ENCODE results near the gene GLIPR1L2. TPM values are rescaled to one million over a fixed set of nuclear protein-coding genes. Genes with fewer than 3 reads are reported as not detected.

GLIPR1L2 gene
- total and polyA plus RNA-seq, 2 donors (not counting 1 experiment from before 2014, with no cell fraction given) = 0.37 to 0.91 TPM

GRCh38 chr12:75437564-75437963, 46.7 kb downstream of the GLIPR1L2 start:
- WGBS (ENCODE audit: insufficient coverage) = no CpG with 5 or more reads among the region's 2 CpGs
- no peaks in the 10 kb centered on the region for H3K36me3 ChIP-seq (replicated peaks in 1 of 2; ENCODE audit: control extremely low read depth in 1 of 2, control insufficient read depth in 1 of 2, extremely low read depth in 1 of 2, insufficient read depth in 2 of 2, low read length in 1 of 2)
- no peak overlapping the region for H3K27ac ChIP-seq (ENCODE audit: low read length in 2 of 2)
- no peak overlapping the region for H3K4me3 ChIP-seq (ENCODE audit: control extremely low read depth in 1 of 5, extremely low read depth in 1 of 5, insufficient read depth in 1 of 5, low read depth in 2 of 5, low read length in 4 of 5)
- no peaks in the 10 kb centered on the region for H3K27me3 ChIP-seq (replicated peaks in 1 of 4; ENCODE audit: control extremely low read depth in 1 of 4, control insufficient read depth in 3 of 4, insufficient read depth in 4 of 4, low read length in 3 of 4)
- H3K4me1 ChIP-seq (ENCODE audit: control insufficient read depth in 2 of 2, insufficient read depth in 2 of 2, low read length in 2 of 2) = peaks cover 0 to 6% of the 10 kb centered on the region in 2 donors
- Mint-ChIP-seq H3K4me1 (peaks cover 9% of the 10 kb centered on the region), H3K27me3 (peaks cover 7% of the 10 kb centered on the region), H3K4me3 (no peak overlapping the region), H3K27ac (no peak overlapping the region), H3K9me3 (ENCODE audit: insufficient read depth) (peaks cover 2% of the 10 kb centered on the region)
- CTCF ChIA-PET = interaction anchor here (0.7 to 4.8 kb wide), 25 partner anchors 9 to 602 kb away, joined by 3 to 104 read pairs (median 7); partner anchors contain the start of genes GLIPR1, GLIPR1L1, GLIPR1L2 and KRR1
- H3K79me2 ChIP-seq (ENCODE audit: control insufficient read depth, insufficient read depth, low read length) = no peaks in the 10 kb centered on the region
- no peak overlapping the region for H2AFZ ChIP-seq (ENCODE audit: insufficient read depth, low read depth, low read length, poor library complexity, severe bottlenecking)
- H3K4me2 ChIP-seq (replicated peaks; ENCODE audit: low read depth, low read length, poor library complexity, severe bottlenecking) = no peak overlapping the region
- no peaks in the 10 kb centered on the region for H4K20me1 ChIP-seq (ENCODE audit: control insufficient read depth, insufficient read depth, low read length, poor library complexity, severe bottlenecking)
- no peak overlapping the region for H3K9ac ChIP-seq (ENCODE audit: low read length)
- H3K9me3 ChIP-seq (ENCODE audit: control extremely low read depth in 1 of 3, control insufficient read depth in 2 of 3, insufficient read depth in 1 of 3, low read length in 2 of 3) = peaks cover 0 to 5% (median 2%) of the 10 kb centered on the region in 3 donors
- peak; percentile 86 for ATAC-seq (ENCODE audit: low read depth)
- POLR2A ChIA-PET = interaction anchor here (0.9 kb wide), 1 partner anchor 37 kb away, joined by 3 read pairs; no protein-coding TSS in a partner anchor
- TF ChIP-seq CTCF (IDR thresholded peaks at IDR 0.05) (peak; percentile 60), EZH2 (IDR thresholded peaks at IDR 0.05; ENCODE audit: borderline replicate concordance, insufficient read depth, low read depth, low read length, poor library complexity, severe bottlenecking) (no peak)
- intact Hi-C loops (cut with micrococcal nuclease) = loop anchor here (1.0 to 2.0 kb wide), 3 partner anchors 43 to 68 kb away; partner anchors contain the start of gene GLIPR1
- DNase-seq = peak; percentile 65

- no peak overlapping the region for H3K27ac ChIP-seq (ENCODE audit: low read length in 2 of 2)
Observed at GRCh38 chr12:75438059-75438754, 47.3 kb downstream of the GLIPR1L2 start.

More at GRCh38 chr12:75438059-75438754, 47.3 kb downstream of the GLIPR1L2 start:
- Histone ChIP-seq H3K9me3 (ENCODE audit: control extremely low read depth in 1 of 3, control insufficient read depth in 2 of 3, insufficient read depth in 1 of 3, low read length in 2 of 3) (peaks cover 0 to 5% (median 2%) of the 10 kb centered on the region in 3 donors), H2AFZ (ENCODE audit: insufficient read depth, low read depth, low read length, poor library complexity, severe bottlenecking) (no peak overlapping the region), H4K20me1 (ENCODE audit: control insufficient read depth, insufficient read depth, low read length, poor library complexity, severe bottlenecking) (no peaks in the 10 kb centered on the region), H3K4me3 (ENCODE audit: control extremely low read depth in 1 of 5, extremely low read depth in 1 of 5, insufficient read depth in 1 of 5, low read depth in 2 of 5, low read length in 4 of 5) (no peak overlapping the region), H3K4me1 (ENCODE audit: control insufficient read depth in 2 of 2, insufficient read depth in 2 of 2, low read length in 2 of 2) (peaks cover 0 to 6% of the 10 kb centered on the region in 2 donors), H3K79me2 (ENCODE audit: control insufficient read depth, insufficient read depth, low read length) (no peaks in the 10 kb centered on the region), H3K4me2 (replicated peaks; ENCODE audit: low read depth, low read length, poor library complexity, severe bottlenecking) (no peak overlapping the region), H3K27me3 (replicated peaks in 1 of 4; ENCODE audit: control extremely low read depth in 1 of 4, control insufficient read depth in 3 of 4, insufficient read depth in 4 of 4, low read length in 3 of 4) (no peaks in the 10 kb centered on the region), H3K36me3 (replicated peaks in 1 of 2; ENCODE audit: control extremely low read depth in 1 of 2, control insufficient read depth in 1 of 2, extremely low read depth in 1 of 2, insufficient read depth in 2 of 2, low read length in 1 of 2) (no peaks in the 10 kb centered on the region), H3K9ac (ENCODE audit: low read length) (no peak overlapping the region)
- intact Hi-C loops (cut with micrococcal nuclease) = no loop called here
- peaks cover 7% of the 10 kb centered on the region for H3K27me3 Mint-ChIP-seq
- ATAC-seq (ENCODE audit: low read depth) = no peak
- WGBS (ENCODE audit: insufficient coverage) = 100% methylated on average over 1 of the region's 4 CpGs
- no peak overlapping the region for H3K27ac Mint-ChIP-seq
- CTCF ChIA-PET = interaction anchor here (0.6 to 4.8 kb wide), 19 partner anchors 8 to 601 kb away, joined by 3 to 104 read pairs (median 7); partner anchors contain the start of genes GLIPR1, GLIPR1L1 and KRR1
- H3K4me3 Mint-ChIP-seq = no peak overlapping the region
- POLR2A ChIA-PET = interaction anchor here (0.7 kb wide), 1 partner anchor 70 kb away, joined by 3 read pairs; no protein-coding TSS in a partner anchor
- peaks cover 9% of the 10 kb centered on the region for H3K4me1 Mint-ChIP-seq
- TF ChIP-seq EZH2 (IDR thresholded peaks at IDR 0.05; ENCODE audit: borderline replicate concordance, insufficient read depth, low read depth, low read length, poor library complexity, severe bottlenecking) = no peak
- no peak for TF ChIP-seq CTCF (IDR thresholded peaks at IDR 0.05)
- no peak for DNase-seq
- peaks cover 2% of the 10 kb centered on the region for H3K9me3 Mint-ChIP-seq (ENCODE audit: insufficient read depth)

Measured in B cell (primary cell).